ENCODE measurements around the gene DTD1.

Gene DTD1

GRCh38 chr20:18718129-18718528 is 130.3 kb downstream of the DTD1 start:
- DNase-seq (ENCODE audit: low read depth) = no peak
- no peak for TF ChIP-seq CTCF (conservative IDR thresholded peaks at IDR 0.05; ENCODE audit: control insufficient read depth, insufficient read depth, low read depth, low read length)
- H3K4me3 ChIP-seq (ENCODE audit: control insufficient read depth, low read depth, low read length) = no peak overlapping the region

- DNase-seq (ENCODE audit: low read depth) = peak; percentile 57
- H3K4me3 ChIP-seq (ENCODE audit: control insufficient read depth, low read depth, low read length) = no peak overlapping the region
- TF ChIP-seq CTCF (conservative IDR thresholded peaks at IDR 0.05; ENCODE audit: control insufficient read depth, insufficient read depth, low read depth, low read length) = no peak
Measured at GRCh38 chr20:18719426-18719825, 131.6 kb downstream of the DTD1 start.

- TF ChIP-seq CTCF (conservative IDR thresholded peaks at IDR 0.05; ENCODE audit: control insufficient read depth, insufficient read depth, low read depth, low read length) = no peak
- no peak overlapping the region for H3K4me3 ChIP-seq (ENCODE audit: control insufficient read depth, low read depth, low read length)
- DNase-seq (ENCODE audit: low read depth) = no peak
Measured at GRCh38 chr20:18721551-18722115, 133.8 kb downstream of the DTD1 start.

- no peak for TF ChIP-seq CTCF (conservative IDR thresholded peaks at IDR 0.05; ENCODE audit: control insufficient read depth, insufficient read depth, low read depth, low read length)
- peak; percentile 38 for DNase-seq (ENCODE audit: low read depth)
- no peak overlapping the region for H3K4me3 ChIP-seq (ENCODE audit: control insufficient read depth, low read depth, low read length)
Measured at GRCh38 chr20:18722371-18722770, 134.5 kb downstream of the DTD1 start.

- no peak overlapping the region for H3K4me3 ChIP-seq (ENCODE audit: control insufficient read depth, low read depth, low read length)
- DNase-seq (ENCODE audit: low read depth) = no peak
- no peak for TF ChIP-seq CTCF (conservative IDR thresholded peaks at IDR 0.05; ENCODE audit: control insufficient read depth, insufficient read depth, low read depth, low read length)
Measured at GRCh38 chr20:18724077-18724476, 136.2 kb downstream of the DTD1 start.

- DNase-seq (ENCODE audit: low read depth) = no peak
- TF ChIP-seq CTCF (conservative IDR thresholded peaks at IDR 0.05; ENCODE audit: control insufficient read depth, insufficient read depth, low read depth, low read length) = no peak
- no peak overlapping the region for H3K4me3 ChIP-seq (ENCODE audit: control insufficient read depth, low read depth, low read length)
Measured at GRCh38 chr20:18724788-18725464, 137.1 kb downstream of the DTD1 start.
